Breast epithelium (tissue), 3 donors: ENCODE data around the gene IL1RL2.

ENCODE experiments used
- CTCF ChIP-seq, 3 donors: fragments of 450-650 bp; IDR thresholded peaks; one replicate each; pipeline ENCODE4 v1.5.1; 2016 to 2017; ENCODE audit warnings: antibody characterized with exemption in 3 of 3, mild to moderate bottlenecking in 3 of 3, moderate library complexity in 3 of 3
- POLR2A ChIP-seq: fragments of 450-650 bp; IDR thresholded peaks from one replicate; pipeline ENCODE4 v1.6.1; 2016; ENCODE audit warnings: antibody characterized with exemption, mild to moderate bottlenecking, moderate library complexity
- POLR2AphosphoS5 ChIP-seq, 3 donors: sonication (generic); formaldehyde crosslinking; IDR thresholded peaks; one replicate each; pipeline ENCODE4 v1.6.1; 2017; ENCODE audit warnings: antibody characterized with exemption in 3 of 3

GRCh38 chr2:102149644-102150455, 37.0 kb upstream of the IL1RL2 start:
- TF ChIP-seq CTCF (IDR thresholded peaks at IDR 0.05) (no peak), POLR2AphosphoS5 (IDR thresholded peaks at IDR 0.05) (no peak), POLR2A (no peak)
